DND-41 (cell line): Measurements from ENCODE around the gene SKIDA1.

Experiments used
- CTCF ChIP-seq: IDR thresholded peaks from 2 replicates; pipeline ENCODE4 v1.5.1; 2012; ENCODE audit warnings: borderline replicate concordance, low read length, moderate library complexity, mild to moderate bottlenecking; ENCODE audit not compliant: poor library complexity, severe bottlenecking; ENCODE audit errors: extremely low read depth
- EZH2 ChIP-seq: IDR thresholded peaks from 3 replicates; pipeline ENCODE4 v1.6.1; 2012; ENCODE audit warnings: borderline replicate concordance, low read depth, mild to moderate bottlenecking, moderate library complexity, low read length, inconsistent platforms; ENCODE audit not compliant: severe bottlenecking

DNA sequence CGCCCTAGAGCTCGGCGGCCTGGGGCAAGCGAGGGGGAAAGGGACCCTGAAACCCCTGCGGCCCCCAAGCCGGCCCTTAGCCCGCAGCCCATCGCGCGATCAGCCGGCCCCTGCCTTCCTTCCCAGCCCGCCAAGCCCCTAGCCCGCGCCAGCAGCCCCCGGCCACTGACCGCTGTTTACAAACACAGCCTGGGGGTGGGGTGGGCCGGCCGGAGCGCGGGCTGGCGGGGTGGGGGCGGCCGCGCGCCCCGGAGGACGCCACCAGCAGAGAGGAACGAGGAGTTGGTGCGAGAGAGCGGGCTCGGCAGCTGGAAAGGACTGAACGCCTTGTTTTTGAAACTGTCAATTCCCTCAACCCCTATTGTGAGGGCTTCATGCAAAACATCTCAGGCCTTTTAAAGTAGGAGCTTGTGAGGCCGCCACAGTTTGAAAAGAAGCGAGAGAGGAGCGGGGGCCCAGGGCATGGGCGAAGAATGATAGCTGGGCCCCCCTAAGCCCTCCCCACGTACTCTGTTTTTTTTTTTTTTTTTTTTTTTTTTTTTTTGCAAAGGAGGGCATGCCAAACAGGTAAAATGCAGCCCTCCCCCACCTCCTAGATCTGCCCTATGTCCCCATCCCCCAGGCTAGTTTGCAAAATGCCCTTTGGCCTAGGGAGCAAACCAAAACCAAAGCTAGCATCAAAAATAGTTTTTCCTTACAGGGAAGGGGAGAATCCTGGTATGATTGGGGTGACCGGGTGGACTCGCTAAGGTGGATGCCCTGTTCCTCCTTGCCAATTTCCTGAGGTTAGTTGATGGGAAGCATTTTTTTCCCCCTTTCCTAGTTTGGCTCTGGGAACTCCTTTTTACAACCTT is 15.0 kb downstream of the SKIDA1 start:
- TF ChIP-seq CTCF (no peak), EZH2 (no peak)
